Neural cell (in vitro differentiated cells): ENCODE data around the gene UGT1A8. TPM values are rescaled to one million over a fixed set of nuclear protein-coding genes. Genes with fewer than 3 reads are reported as not detected.

Experiments used
- H2AFZ ChIP-seq: fragments of 200-600, 300-800 bp; sonication (generic), shearing (Covaris generic); 2 replicates; pipeline ENCODE4 v1.6.0; 2014; ENCODE audit warnings: low read depth, mild to moderate bottlenecking, antibody characterized with exemption, low read length, moderate library complexity
- H3F3A ChIP-seq: fragments of 200-600 bp; shearing (Covaris generic); 2 replicates; pipeline ENCODE4 v1.6.1; 2016; ENCODE audit warnings: mild to moderate bottlenecking, moderate library complexity, mixed read lengths, antibody characterized with exemption, low read length; ENCODE audit not compliant: insufficient read depth, poor library complexity, severe bottlenecking
- H3K27ac ChIP-seq: fragments of 200-600, 300-800 bp; sonication (generic), shearing (Covaris generic); 2 replicates; pipeline ENCODE4 v1.5.1; 2014; ENCODE audit warnings: mild to moderate bottlenecking, low read length, moderate library complexity
- H3K27me3 ChIP-seq: fragments of 300-800, 200-600 bp; sonication (generic), shearing (Covaris generic); 2 replicates; pipeline ENCODE4 v1.6.0; 2014; ENCODE audit warnings: mild to moderate bottlenecking, low read depth, low read length, moderate library complexity; ENCODE audit not compliant: insufficient read depth
- H3K36me3 ChIP-seq: fragments of 300-800, 200-600 bp; sonication (generic), shearing (Covaris generic); 2 replicates; pipeline ENCODE4 v1.5.1; 2014; ENCODE audit warnings: mild to moderate bottlenecking, antibody characterized with exemption, low read length, moderate library complexity; ENCODE audit not compliant: insufficient read depth
- H3K4me2 ChIP-seq: fragments of 300-800, 200-600 bp; sonication (generic), shearing (Covaris generic); 2 replicates; pipeline ENCODE4 v1.6.0; 2014; ENCODE audit warnings: mild to moderate bottlenecking, low read length
- H3K4me3 ChIP-seq: fragments of 300-800, 200-600 bp; sonication (generic), shearing (Covaris generic); 2 replicates; pipeline ENCODE4 v1.5.1; 2014; ENCODE audit warnings: mild to moderate bottlenecking, low read length, moderate library complexity
- H3K79me2 ChIP-seq: fragments of 200-600 bp; shearing (Covaris generic); replicated peaks from 2 replicates; pipeline ENCODE4 v1.6.0; 2014; ENCODE audit warnings: mild to moderate bottlenecking, low read length, moderate library complexity; ENCODE audit not compliant: insufficient read depth
- H3K9ac ChIP-seq: fragments of 300-800, 200-600 bp; sonication (generic), shearing (Covaris generic); 2 replicates; pipeline ENCODE4 v1.6.1; 2016; ENCODE audit warnings: mild to moderate bottlenecking, low read length, mixed read lengths
- H3K9me2 ChIP-seq: fragments of 200-600 bp; shearing (Covaris generic); 2 replicates; pipeline ENCODE4 v1.6.1; 2016; ENCODE audit warnings: mild to moderate bottlenecking, low read length, mixed read lengths; ENCODE audit not compliant: insufficient read depth
- H3K9me3 ChIP-seq: fragments of 200-600, 300-800 bp; sonication (generic), shearing (Covaris generic); 2 replicates; pipeline ENCODE4 v1.6.1; 2016; ENCODE audit warnings: mild to moderate bottlenecking, mixed run types, low read length, moderate library complexity, mixed read lengths
- H4K20me1 ChIP-seq: fragments of 200-600 bp; shearing (Covaris generic); 2 replicates; pipeline ENCODE4 v1.6.1; 2016; ENCODE audit warnings: mild to moderate bottlenecking, mixed run types; ENCODE audit not compliant: insufficient read depth
- EP300 ChIP-seq: fragments of 450-650 bp; conservative IDR thresholded peaks from 2 replicates; pipeline ENCODE4 v1.6.1; 2014; ENCODE audit warnings: antibody characterized with exemption, mild to moderate bottlenecking, moderate library complexity; ENCODE audit not compliant: poor library complexity, severe bottlenecking
- EZH2 ChIP-seq: fragments of 200-600, 300-800 bp; shearing (Covaris generic), sonication (generic); IDR thresholded peaks from 2 replicates; pipeline ENCODE4 v1.6.1; 2014; ENCODE audit warnings: antibody characterized with exemption, low read length, borderline replicate concordance, mild to moderate bottlenecking; ENCODE audit not compliant: insufficient read depth, poor library complexity, severe bottlenecking
- MXI1 ChIP-seq: fragments of 450-650 bp; conservative IDR thresholded peaks from 2 replicates; pipeline ENCODE4 v1.6.1; 2014; ENCODE audit warnings: antibody characterized with exemption, mild to moderate bottlenecking; ENCODE audit not compliant: poor library complexity, severe bottlenecking
- POLR2AphosphoS5 ChIP-seq: IDR thresholded peaks from 2 replicates; pipeline ENCODE4 v1.6.1; 2012
- RAD21 ChIP-seq: fragments of 450-650 bp; conservative IDR thresholded peaks from 2 replicates; pipeline ENCODE4 v1.6.1; 2014; ENCODE audit warnings: antibody characterized with exemption, mild to moderate bottlenecking, moderate library complexity
- SMC3 ChIP-seq: fragments of 450-650 bp; conservative IDR thresholded peaks from 2 replicates; pipeline ENCODE4 v1.6.1; 2014; ENCODE audit warnings: antibody characterized with exemption, mild to moderate bottlenecking, moderate library complexity; ENCODE audit not compliant: poor library complexity
- TAF1 ChIP-seq: IDR thresholded peaks from 2 replicates; pipeline ENCODE4 v1.6.1; 2012; ENCODE audit warnings: low read depth
- polyA plus RNA-seq: library from polyadenylated mRNA; depleted of rRNA; stranded (reverse); fragments of >200 nt; gene quantifications from 2 replicates; pipeline ENCODE4 v1.2.3, GENCODE V29; 2014
- TF ChIP-seq, protein P1 (sequence below): fragments of 450-650 bp; IDR thresholded peaks from 2 replicates; pipeline ENCODE4 v1.5.1; 2014; ENCODE audit warnings: antibody characterized with exemption, mild to moderate bottlenecking, moderate library complexity; ENCODE audit not compliant: poor library complexity, severe bottlenecking
- TF ChIP-seq, protein P2 (sequence below): IDR thresholded peaks from 2 replicates; pipeline ENCODE4 v1.6.1; 2012; ENCODE audit warnings: borderline replicate concordance

UGT1A8 gene
- polyA plus RNA-seq, 1 donor from 2014 or later, result not detected

DNA sequence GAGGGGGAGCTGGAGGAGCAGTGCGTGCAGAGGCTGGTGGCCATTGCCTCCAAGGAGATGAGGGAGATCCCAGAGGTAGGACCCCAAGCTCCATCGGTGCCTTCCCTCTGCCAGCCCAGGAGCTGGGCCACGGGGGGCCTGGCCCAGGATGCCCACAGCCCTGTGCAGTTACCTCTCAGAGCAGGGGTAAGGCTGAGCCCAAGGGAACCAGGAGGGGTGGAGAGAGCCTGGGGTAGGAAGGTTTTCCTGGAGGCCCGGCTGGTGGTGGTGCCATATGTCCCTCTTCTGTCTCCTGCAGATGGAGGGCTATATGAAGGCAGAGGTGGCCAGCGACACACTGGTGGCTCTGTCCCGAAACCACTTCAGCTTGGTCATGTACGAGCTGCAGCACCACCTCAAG is 172.1 kb downstream of the UGT1A8 start:
- H3K36me3 ChIP-seq, result no peaks in the 10 kb centered on the region
- H4K20me1 ChIP-seq, result no peaks in the 10 kb centered on the region
- no peak overlapping the region for H3K4me2 ChIP-seq
- TF ChIP-seq, protein P1, sequence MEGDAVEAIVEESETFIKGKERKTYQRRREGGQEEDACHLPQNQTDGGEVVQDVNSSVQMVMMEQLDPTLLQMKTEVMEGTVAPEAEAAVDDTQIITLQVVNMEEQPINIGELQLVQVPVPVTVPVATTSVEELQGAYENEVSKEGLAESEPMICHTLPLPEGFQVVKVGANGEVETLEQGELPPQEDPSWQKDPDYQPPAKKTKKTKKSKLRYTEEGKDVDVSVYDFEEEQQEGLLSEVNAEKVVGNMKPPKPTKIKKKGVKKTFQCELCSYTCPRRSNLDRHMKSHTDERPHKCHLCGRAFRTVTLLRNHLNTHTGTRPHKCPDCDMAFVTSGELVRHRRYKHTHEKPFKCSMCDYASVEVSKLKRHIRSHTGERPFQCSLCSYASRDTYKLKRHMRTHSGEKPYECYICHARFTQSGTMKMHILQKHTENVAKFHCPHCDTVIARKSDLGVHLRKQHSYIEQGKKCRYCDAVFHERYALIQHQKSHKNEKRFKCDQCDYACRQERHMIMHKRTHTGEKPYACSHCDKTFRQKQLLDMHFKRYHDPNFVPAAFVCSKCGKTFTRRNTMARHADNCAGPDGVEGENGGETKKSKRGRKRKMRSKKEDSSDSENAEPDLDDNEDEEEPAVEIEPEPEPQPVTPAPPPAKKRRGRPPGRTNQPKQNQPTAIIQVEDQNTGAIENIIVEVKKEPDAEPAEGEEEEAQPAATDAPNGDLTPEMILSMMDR, result no peak
- TF ChIP-seq TAF1 (no peak), POLR2AphosphoS5 (no peak), EZH2 (no peak)
- peaks cover 2% of the 10 kb centered on the region for H3K9me3 ChIP-seq
- no peaks in the 10 kb centered on the region for H3K27me3 ChIP-seq
- H3K4me3 ChIP-seq, result no peak overlapping the region
- H3K9me2 ChIP-seq, result no peaks in the 10 kb centered on the region
- no peak overlapping the region for H3K9ac ChIP-seq
- no peaks in the 10 kb centered on the region for H3K79me2 ChIP-seq
- H3F3A ChIP-seq, result no peaks in the 10 kb centered on the region
- H3K27ac ChIP-seq, result no peak overlapping the region
- no peak overlapping the region for H2AFZ ChIP-seq

DNA sequence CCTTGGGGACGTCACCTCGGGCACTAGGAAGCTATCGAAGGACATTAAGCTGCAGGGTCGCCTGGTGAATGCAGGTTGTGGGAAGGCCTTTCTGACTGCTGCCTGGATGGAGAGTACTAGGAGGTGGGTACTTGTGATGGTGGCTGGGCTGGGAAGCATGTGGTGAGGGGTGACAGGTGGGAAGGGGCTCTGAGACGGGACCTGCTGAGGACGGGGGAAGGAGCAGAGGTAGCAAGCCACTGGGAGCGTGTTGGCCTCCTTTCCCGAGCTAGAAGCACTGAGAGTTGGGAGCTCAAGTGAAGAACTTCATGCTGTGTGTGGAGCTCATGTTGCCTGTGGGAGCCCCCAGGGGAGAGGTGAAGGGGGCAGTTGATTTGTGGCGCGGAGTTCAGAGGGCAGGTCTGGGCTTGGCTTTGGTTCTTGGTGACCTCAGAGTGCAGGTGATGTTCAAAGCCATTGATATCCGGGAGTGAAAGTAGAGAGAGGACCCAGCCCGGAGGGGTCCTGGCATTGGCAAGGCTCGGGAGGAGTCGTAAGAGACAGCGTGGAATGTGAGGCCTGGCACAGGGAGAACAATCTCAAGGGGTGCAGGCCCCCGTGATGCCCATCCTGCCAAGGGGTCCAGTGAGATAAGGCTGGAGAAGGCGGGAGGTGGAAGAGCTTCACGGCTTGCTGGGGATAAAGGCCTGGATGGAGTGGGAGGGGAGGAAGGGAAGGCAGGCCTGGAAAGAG is 173.9 kb downstream of the UGT1A8 start:
- TF ChIP-seq, protein P1, result no peak
- no peak for TF ChIP-seq POLR2AphosphoS5
- TF ChIP-seq EZH2, result no peak
- no peak for TF ChIP-seq TAF1
- no peak for TF ChIP-seq EP300
- TF ChIP-seq RAD21, result no peak
- TF ChIP-seq MXI1, result no peak
- no peak for TF ChIP-seq SMC3
- TF ChIP-seq, protein P2, sequence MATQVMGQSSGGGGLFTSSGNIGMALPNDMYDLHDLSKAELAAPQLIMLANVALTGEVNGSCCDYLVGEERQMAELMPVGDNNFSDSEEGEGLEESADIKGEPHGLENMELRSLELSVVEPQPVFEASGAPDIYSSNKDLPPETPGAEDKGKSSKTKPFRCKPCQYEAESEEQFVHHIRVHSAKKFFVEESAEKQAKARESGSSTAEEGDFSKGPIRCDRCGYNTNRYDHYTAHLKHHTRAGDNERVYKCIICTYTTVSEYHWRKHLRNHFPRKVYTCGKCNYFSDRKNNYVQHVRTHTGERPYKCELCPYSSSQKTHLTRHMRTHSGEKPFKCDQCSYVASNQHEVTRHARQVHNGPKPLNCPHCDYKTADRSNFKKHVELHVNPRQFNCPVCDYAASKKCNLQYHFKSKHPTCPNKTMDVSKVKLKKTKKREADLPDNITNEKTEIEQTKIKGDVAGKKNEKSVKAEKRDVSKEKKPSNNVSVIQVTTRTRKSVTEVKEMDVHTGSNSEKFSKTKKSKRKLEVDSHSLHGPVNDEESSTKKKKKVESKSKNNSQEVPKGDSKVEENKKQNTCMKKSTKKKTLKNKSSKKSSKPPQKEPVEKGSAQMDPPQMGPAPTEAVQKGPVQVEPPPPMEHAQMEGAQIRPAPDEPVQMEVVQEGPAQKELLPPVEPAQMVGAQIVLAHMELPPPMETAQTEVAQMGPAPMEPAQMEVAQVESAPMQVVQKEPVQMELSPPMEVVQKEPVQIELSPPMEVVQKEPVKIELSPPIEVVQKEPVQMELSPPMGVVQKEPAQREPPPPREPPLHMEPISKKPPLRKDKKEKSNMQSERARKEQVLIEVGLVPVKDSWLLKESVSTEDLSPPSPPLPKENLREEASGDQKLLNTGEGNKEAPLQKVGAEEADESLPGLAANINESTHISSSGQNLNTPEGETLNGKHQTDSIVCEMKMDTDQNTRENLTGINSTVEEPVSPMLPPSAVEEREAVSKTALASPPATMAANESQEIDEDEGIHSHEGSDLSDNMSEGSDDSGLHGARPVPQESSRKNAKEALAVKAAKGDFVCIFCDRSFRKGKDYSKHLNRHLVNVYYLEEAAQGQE, result no peak
- Histone ChIP-seq H3K79me2 (no peaks in the 10 kb centered on the region), H3F3A (no peaks in the 10 kb centered on the region), H3K36me3 (no peaks in the 10 kb centered on the region), H3K4me3 (no peak overlapping the region), H4K20me1 (no peaks in the 10 kb centered on the region), H3K4me2 (no peak overlapping the region), H2AFZ (no peak overlapping the region), H3K9me2 (no peaks in the 10 kb centered on the region), H3K9me3 (no peaks in the 10 kb centered on the region), H3K9ac (no peak overlapping the region), H3K27ac (no peak overlapping the region), H3K27me3 (no peaks in the 10 kb centered on the region)
